BE2C (cell line): ENCODE data around the gene LRP1.
A peak's percentile ranks its signal among the peaks of the same experiment; 100 is the strongest.

Experiments used
- DNase-seq: peaks from one replicate; pipeline ENCODE4 v3.0.0-alpha.2; 2020
- H3K27me3 ChIP-seq: fragments of 250-450 bp; sonication (Bioruptor Pico); 2 replicates; pipeline ENCODE4 v1.5.1; 2020; ENCODE audit warnings: mild to moderate bottlenecking
- H3K36me3 ChIP-seq: fragments of 250-450 bp; sonication (Bioruptor Pico); 2 replicates; pipeline ENCODE4 v1.5.1; 2020; ENCODE audit warnings: mild to moderate bottlenecking
- H3K4me1 ChIP-seq: fragments of 250-450 bp; sonication (Bioruptor Pico); 2 replicates; pipeline ENCODE4 v1.5.1; 2020
- H3K4me3 ChIP-seq: 2 replicates; pipeline ENCODE4 v1.5.1; 2011; ENCODE audit warnings: low read depth, low read length
- H3K9me3 ChIP-seq: fragments of 250-450 bp; sonication (Bioruptor Pico); 2 replicates; pipeline ENCODE4 v1.5.1; 2020
- TF ChIP-seq, protein P1 (sequence below): IDR thresholded peaks from 2 replicates; pipeline ENCODE4 v1.5.1; 2012; ENCODE audit warnings: mild to moderate bottlenecking, low read depth, low read length

LRP1 gene

DNA sequence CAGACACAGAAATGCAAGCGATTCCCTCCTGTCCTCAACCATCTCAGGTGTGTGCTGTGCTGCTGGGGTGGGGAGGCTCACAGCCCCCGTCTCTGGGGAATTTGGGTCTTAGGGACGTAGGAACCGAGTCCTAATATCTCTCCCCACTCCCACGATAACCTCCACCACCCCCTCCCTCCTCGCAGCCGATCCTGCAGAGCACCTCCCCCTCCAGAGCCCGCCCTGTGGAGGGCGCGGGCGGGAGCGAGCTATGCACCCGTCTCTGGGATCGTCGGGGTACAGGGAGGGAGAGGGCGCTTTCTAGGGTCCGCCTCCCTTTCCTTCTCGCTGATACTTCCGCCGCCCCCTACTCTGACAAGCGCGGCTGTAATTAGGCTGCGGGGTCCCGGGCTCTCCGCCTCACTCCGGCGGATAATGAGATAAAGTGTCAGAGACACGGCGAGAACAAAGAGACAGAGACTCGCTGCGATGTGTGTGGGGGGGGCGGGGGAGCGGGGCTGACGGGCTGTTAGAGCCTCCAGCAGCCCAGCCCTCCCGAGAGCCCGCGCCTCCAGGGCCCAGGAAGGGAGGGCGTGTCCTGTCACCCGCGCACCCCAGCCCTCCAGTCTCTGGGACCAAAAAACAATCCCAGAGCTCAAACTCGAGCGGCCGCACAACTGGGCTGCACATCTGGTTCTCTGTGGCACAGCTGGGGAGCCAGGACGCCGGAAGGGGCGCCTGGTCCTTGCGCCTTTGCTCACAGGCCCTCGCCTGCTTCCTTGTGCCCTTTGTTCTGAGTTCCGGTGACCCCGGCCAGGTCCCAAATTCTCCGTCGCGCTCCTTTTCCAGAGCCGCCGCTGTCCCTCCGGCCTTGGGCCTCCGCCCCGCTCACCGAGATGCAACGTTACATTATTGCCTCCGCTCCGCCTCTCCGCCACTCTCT, 109.9 kb downstream of the LRP1 start:
- Histone ChIP-seq H3K4me1 (peaks cover 35% of the 10 kb centered on the region), H3K27me3 (peaks cover 79% of the 10 kb centered on the region), H3K4me3 (peak overlapping the region; percentile 63), H3K9me3 (no peaks in the 10 kb centered on the region), H3K36me3 (peaks cover 12% of the 10 kb centered on the region)
- TF ChIP-seq, protein P1, sequence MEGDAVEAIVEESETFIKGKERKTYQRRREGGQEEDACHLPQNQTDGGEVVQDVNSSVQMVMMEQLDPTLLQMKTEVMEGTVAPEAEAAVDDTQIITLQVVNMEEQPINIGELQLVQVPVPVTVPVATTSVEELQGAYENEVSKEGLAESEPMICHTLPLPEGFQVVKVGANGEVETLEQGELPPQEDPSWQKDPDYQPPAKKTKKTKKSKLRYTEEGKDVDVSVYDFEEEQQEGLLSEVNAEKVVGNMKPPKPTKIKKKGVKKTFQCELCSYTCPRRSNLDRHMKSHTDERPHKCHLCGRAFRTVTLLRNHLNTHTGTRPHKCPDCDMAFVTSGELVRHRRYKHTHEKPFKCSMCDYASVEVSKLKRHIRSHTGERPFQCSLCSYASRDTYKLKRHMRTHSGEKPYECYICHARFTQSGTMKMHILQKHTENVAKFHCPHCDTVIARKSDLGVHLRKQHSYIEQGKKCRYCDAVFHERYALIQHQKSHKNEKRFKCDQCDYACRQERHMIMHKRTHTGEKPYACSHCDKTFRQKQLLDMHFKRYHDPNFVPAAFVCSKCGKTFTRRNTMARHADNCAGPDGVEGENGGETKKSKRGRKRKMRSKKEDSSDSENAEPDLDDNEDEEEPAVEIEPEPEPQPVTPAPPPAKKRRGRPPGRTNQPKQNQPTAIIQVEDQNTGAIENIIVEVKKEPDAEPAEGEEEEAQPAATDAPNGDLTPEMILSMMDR: no peak
- DNase-seq: no peak

DNA sequence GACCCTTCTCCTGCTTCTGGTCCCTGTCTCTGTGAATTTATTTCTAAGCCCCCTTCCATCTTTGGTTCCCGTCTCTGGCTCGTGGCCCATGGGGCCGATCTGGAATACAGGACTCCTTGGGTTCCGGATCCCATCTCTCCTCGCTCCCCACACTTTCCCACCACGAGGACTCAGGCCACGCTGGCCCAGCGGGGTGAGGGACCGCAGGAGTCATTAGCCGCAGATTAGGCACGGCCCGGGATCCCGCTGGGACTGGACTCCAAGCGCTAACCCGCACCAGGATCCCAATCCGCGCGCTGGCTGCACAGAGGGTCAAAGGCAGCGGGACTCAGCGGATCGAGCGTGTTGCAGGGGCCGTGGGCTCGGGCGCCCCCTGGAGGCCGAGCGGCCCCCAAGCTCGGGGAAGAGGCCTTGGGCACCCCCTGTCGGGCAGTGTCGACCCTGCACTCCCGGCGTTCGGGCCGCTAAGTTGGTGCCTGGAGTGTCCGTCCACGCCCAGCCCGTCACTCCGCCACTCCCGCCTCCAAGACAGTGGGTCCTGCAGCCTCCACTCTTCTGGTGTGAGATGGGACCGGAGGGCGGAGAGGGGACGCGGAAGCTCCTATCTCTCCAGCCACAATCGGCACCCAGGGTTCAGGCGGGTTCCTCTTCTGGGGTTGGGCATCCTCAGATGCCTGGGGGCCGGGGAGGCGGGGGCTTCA, 110.7 kb downstream of the LRP1 start:
- Histone ChIP-seq H3K36me3 (peaks cover 4% of the 10 kb centered on the region), H3K4me1 (peaks cover 33% of the 10 kb centered on the region), H3K9me3 (no peaks in the 10 kb centered on the region), H3K4me3 (peak overlapping the region; percentile 63), H3K27me3 (peaks cover 81% of the 10 kb centered on the region)
- TF ChIP-seq, protein P1: peak; percentile 100
- peak; percentile 89 for DNase-seq

DNA sequence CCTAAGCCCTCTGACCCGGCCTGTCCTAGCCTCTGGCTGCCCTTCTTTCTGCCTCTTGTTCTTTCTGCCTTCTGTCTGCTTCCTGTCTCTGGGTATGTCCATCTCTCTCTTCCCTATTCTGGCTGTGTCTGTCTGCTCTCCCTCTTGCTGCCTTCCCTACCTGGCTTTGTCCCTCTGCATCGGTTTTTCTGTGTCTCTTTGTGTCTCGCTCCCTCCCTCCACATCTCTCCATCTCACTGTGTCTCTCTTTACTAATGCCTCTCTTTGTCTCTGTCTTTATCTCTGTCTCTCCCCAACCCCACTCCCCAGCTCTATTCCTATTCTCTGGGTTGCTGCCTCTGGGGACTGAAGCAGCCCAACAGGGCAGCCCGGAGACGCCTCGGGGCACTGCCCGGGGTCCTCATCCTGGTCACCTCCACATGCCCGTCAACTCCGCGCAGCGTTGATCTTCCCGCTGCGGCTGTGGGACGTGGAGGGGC, 111.3 kb downstream of the LRP1 start:
- H3K9me3 ChIP-seq: no peaks in the 10 kb centered on the region
- no peaks in the 10 kb centered on the region for H3K36me3 ChIP-seq
- H3K4me3 ChIP-seq: peak overlapping the region; percentile 63
- H3K4me1 ChIP-seq: peaks cover 27% of the 10 kb centered on the region
- TF ChIP-seq, protein P1: no peak
- H3K27me3 ChIP-seq: peaks cover 82% of the 10 kb centered on the region
- DNase-seq: no peak

DNA sequence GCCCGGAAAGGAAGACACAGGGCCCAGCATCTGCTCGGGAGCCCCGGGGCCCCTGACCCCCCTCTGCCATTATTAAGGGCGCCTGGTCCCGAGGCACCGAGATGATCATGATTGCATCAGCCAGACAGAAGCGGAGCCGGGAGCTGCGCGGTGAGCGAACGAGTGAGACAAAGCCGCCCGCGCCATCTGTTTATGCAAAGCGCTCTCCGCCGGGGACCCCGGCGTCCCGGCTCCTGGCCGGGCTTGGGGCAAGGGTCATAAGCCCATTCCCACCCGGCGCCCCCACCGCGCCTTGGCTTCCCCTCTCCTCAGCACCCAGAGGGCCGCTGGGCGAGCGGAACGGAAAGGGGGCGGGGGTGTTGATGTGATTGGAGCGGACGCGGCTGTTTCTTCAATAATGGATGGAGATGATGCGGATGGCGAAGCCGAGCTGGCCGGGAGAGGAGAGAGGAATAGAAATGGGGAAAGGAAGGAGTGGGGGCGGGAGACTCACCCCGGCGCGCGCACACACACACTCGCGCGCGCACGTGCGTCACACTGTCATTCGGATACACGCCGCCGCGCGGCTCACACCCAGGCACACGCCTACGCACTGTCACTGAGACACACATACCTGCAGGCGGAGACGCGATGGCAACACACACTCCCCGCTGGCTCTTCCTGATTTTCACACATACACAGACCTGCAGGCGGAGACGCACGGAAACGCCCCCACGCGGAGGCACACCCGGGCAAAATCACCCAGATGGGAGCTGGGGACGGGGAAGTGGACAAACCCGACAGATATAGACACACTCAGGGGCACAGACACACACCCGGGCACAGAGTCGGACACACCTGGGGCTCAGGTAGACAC, 112.0 kb downstream of the LRP1 start:
- TF ChIP-seq, protein P1: no peak
- peak overlapping the region; percentile 63 for H3K4me3 ChIP-seq
- DNase-seq: peak; percentile 59
- no peaks in the 10 kb centered on the region for H3K36me3 ChIP-seq
- no peaks in the 10 kb centered on the region for H3K9me3 ChIP-seq
- H3K27me3 ChIP-seq: peaks cover 84% of the 10 kb centered on the region
- H3K4me1 ChIP-seq: peaks cover 26% of the 10 kb centered on the region

DNA sequence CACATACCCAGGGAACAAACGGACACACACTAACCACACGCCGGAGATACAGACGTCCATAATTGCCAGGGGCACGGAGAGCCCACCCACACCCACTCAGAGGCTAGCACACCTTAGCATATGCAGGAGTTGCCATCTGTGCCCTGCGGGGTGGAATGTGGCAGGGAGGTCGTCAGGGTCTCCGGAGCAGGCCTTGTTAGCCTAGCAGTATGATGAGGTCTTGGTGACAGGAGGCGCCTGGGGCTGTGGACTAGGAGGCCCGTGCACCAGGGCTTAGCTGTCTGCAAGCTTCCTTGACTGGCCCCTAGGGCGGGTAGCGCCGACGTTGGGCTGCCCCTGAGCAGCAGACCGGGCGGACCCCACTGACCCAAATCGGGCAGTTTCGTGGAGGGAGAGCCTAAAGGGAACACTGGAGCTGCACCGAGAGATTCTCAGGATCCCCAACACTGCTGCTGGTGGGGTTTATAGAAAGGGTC, 112.7 kb downstream of the LRP1 start:
- DNase-seq: peak; percentile 64
- Histone ChIP-seq H3K9me3 (no peaks in the 10 kb centered on the region), H3K4me3 (peak overlapping the region; percentile 63), H3K27me3 (peaks cover 77% of the 10 kb centered on the region), H3K4me1 (peaks cover 20% of the 10 kb centered on the region), H3K36me3 (no peaks in the 10 kb centered on the region)
- TF ChIP-seq, protein P1: no peak; the same call in 1 of the 2 replicates
